Muscle layer of duodenum (tissue), 2 donors: ENCODE results near the gene ALKBH8.

Source experiments
- H3K27ac ChIP-seq: one replicate; pipeline ENCODE4 v1.7.0; 2013; ENCODE audit warnings: mild to moderate bottlenecking, low read length
- H3K27me3 ChIP-seq: one replicate; pipeline ENCODE4 v1.7.0; 2013; ENCODE audit warnings: low read depth, mild to moderate bottlenecking, control low read depth, low read length
- H3K36me3 ChIP-seq, 2 donors: one replicate each; pipeline ENCODE4 v1.7.0; 2013; ENCODE audit warnings: low read length in 2 of 2, control low read depth in 1 of 2, mild to moderate bottlenecking in 1 of 2; ENCODE audit not compliant: insufficient read depth in 2 of 2, control insufficient read depth in 1 of 2
- H3K4me1 ChIP-seq, 2 donors: one replicate each; pipeline ENCODE4 v1.7.0; 2013; ENCODE audit warnings: low read length in 2 of 2, mild to moderate bottlenecking in 2 of 2, control low read depth in 1 of 2, moderate library complexity in 1 of 2; ENCODE audit not compliant: insufficient read depth in 2 of 2, control insufficient read depth in 1 of 2
- H3K4me3 ChIP-seq, 2 donors: one replicate each; pipeline ENCODE4 v1.7.0; 2013; ENCODE audit warnings: low read length in 2 of 2, low read depth in 1 of 2, mild to moderate bottlenecking in 1 of 2
- H3K9me3 ChIP-seq, 2 donors: one replicate each; pipeline ENCODE4 v1.7.0; 2013; ENCODE audit warnings: low read length in 2 of 2, control low read depth in 1 of 2, mild to moderate bottlenecking in 1 of 2; ENCODE audit not compliant: control insufficient read depth in 1 of 2
- donor health status: healthy.

Gene ALKBH8, protein sequence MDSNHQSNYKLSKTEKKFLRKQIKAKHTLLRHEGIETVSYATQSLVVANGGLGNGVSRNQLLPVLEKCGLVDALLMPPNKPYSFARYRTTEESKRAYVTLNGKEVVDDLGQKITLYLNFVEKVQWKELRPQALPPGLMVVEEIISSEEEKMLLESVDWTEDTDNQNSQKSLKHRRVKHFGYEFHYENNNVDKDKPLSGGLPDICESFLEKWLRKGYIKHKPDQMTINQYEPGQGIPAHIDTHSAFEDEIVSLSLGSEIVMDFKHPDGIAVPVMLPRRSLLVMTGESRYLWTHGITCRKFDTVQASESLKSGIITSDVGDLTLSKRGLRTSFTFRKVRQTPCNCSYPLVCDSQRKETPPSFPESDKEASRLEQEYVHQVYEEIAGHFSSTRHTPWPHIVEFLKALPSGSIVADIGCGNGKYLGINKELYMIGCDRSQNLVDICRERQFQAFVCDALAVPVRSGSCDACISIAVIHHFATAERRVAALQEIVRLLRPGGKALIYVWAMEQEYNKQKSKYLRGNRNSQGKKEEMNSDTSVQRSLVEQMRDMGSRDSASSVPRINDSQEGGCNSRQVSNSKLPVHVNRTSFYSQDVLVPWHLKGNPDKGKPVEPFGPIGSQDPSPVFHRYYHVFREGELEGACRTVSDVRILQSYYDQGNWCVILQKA

DNA sequence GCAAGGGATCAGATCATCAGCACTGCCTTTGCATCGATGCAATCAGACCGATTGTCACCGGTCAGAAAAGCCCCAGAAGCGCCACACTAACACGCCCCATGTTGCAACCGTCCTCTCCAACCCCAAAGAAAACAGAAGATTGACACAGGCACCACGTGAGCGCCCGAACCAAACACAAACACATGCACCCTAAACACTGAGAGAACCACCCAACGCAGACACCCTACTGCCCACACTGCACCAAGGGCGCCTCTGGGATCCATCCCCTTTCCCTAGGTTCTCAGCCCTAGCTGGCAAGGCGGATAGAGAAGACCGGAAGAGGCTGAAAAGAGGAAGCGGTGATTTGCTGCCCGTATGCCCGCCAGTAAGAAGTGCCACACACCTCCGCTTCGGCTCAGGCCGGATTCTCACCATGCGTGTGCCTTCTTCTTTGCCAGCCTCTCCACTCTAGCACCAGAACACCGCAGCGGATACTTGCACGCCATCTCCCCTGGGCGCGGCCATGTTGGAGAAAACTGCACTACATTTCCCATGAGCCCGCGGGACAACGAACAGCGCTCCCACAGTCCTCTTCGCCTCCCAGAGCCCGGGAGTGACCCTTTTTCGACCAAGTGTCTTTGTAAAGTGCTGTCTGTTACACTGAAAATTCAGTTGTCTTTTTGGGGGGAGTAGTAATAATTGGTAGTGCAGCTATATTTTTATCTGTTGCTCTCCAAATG is at the start of gene ALKBH8:
Gene ALKBH8 (minus strand): TSS at position 517 of the 719 bp plus-strand sequence. CDS start 4,842 bp downstream, outside the sequence.
- Histone ChIP-seq H3K27ac (peak within 1 kb of the TSS; percentile 83), H3K9me3 (no peaks in the 10 kb centered on the region), H3K36me3 (no peaks in the 10 kb centered on the region)

DNA sequence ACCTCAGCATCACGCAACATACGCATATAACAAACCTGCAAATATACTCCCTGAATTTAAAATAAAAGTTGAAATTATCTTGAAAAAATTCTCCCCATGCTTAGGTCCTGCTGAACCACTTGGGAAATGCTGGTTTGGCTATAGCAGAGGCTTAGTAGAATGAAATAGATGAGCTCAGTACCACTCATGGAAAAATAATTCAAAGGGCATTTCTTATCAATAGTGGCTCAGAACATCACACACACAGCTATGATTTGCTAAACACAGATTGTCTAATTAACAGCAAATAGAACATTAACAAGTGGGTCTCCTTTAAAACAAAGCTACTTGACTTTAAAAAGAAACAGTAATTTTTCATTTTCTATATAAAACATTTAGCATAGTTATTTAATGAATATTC is 46.9 kb upstream of the ALKBH8 start:
- no peak overlapping the region for H3K27ac ChIP-seq
- H3K27me3 ChIP-seq = no peaks in the 10 kb centered on the region
- no peaks in the 10 kb centered on the region for H3K4me1 ChIP-seq
- H3K9me3 ChIP-seq = no peaks in the 10 kb centered on the region
- no peaks in the 10 kb centered on the region for H3K36me3 ChIP-seq
- no peak overlapping the region for H3K4me3 ChIP-seq

More for the DNA sequence above, at the start of gene ALKBH8:
- H3K4me1 ChIP-seq = peaks cover 8 to 22% of the 10 kb centered on the region in 2 donors
- peak within 1 kb of the TSS; percentile 94 to 95 for H3K4me3 ChIP-seq
- H3K27me3 ChIP-seq = no peaks in the 10 kb centered on the region

DNA sequence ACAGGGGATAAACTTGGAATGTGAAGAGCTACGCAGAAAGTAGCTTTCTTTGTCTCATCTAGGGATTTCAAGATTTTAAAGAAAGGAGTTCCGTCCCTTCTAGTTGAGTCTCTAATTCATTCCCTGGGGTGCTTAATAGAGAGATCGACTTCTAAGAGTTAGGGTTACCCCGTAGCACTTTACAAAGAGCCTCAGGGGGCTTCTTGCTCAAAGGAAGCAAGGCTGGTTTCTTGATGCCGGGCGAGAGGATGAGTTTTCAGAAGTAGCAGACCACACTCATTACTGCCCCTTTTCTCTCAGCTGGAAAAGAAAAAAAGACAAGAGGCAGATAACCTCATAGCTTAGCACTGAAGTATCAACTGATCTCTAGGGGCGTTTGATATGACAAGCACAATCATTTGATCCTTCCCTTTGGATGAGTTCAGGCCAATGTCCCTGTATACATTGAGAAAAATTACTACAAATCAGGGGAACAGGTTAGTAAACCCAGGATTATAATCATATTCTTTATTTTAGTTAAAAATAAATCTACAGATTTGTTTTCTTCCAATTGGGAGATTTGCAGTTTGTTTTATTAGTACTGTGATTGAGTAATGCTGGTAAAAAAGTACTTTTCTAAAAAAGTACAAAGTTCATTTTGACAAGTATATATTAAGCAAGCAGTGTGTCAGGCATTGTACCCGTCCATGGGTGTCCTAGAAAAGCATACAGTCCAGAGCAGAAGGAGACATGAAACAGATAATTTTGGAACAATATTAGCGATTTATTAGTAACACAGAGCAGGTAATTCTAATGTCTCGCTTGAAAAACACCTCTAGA is 44.1 kb upstream of the ALKBH8 start:
- Histone ChIP-seq H3K4me1 (no peaks in the 10 kb centered on the region), H3K27me3 (no peaks in the 10 kb centered on the region), H3K27ac (no peak overlapping the region), H3K4me3 (no peak overlapping the region), H3K36me3 (no peaks in the 10 kb centered on the region), H3K9me3 (no peaks in the 10 kb centered on the region)

DNA sequence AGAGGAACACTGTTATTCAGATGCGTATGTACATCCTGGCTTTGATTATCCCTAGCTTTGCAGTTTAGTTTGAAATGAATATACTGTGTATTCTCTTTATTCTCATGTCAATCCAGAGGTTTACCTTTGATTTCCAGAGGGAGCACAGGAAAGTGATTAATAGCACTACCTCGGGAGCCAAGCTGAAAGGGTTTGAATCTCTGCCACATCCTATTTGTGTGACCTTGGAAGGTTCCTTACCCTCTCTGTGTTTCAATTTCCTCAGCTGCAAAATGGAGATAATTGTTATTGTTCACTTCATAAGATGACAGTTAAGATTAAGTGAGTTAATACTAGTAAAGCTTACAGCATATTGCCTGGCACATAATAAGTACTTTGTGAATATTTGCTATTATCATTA is 43.3 kb upstream of the ALKBH8 start:
- Histone ChIP-seq H3K36me3 (no peaks in the 10 kb centered on the region), H3K9me3 (no peaks in the 10 kb centered on the region), H3K27ac (no peak overlapping the region), H3K4me1 (no peaks in the 10 kb centered on the region), H3K4me3 (no peak overlapping the region), H3K27me3 (no peaks in the 10 kb centered on the region)

DNA sequence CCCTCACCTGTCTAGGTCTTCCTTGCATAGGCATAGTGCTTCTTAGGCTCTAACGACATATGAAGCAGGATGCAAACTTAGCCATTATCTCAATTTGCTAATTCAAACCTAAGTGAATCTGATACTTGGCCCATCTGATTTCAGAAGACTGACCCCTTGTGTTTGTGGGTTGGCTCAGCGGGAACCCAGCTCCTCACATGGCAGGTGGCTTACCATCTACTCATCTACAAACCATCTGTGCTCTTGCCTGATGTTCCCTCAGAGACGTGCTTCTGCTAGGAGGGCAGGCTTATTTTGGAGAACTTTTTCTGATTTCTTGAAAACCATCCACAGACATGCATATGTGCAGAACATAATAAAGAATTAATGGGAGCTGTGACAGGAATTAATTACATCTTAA is 40.6 kb upstream of the ALKBH8 start:
- Histone ChIP-seq H3K27me3 (no peaks in the 10 kb centered on the region), H3K4me1 (no peaks in the 10 kb centered on the region), H3K27ac (no peak overlapping the region), H3K36me3 (no peaks in the 10 kb centered on the region), H3K9me3 (no peaks in the 10 kb centered on the region), H3K4me3 (no peak overlapping the region)

DNA sequence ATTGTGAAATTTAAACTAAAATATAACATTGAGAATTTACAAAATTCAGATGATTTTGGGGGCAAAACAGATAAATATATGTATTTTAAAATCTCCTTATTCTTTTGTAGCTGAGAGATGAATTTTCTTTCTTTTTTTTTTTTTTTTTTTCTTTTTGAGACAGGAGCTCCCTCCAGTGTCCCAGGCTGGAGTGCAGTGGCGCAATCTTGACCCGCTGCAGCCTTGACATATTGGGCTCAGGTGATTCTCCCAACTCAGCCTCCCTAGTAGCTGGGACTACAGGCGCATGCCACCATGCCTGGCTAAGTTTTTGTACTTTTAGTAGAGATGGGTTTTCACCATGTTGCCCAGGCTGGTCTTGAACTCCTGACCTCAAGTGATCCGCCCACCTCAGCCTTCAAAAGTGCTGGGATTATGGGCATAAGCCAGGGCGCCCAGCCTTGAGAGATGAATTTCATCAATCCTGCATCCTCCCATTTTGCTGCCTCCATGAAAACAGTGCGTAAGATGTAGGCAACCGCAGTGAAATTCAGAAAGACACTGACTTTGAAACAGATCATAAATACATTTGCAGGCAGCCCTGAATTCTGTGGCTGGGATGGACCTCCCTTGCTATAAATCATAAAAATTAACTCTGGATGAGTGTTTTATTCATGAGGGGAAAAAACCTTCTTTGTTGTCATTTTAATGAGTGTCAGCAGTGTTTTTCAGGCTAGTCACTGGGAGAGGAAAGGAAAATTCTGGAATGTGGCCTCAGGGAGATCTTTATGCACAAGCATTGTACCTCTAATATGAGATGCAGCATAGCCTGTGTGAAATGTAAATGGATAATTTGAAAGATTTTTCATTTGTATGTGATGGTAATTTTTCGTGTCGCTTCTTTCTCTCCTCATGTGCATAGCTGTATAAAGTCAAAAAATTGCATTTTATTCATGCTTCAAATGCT is 39.8 kb upstream of the ALKBH8 start:
- H3K27me3 ChIP-seq = no peaks in the 10 kb centered on the region
- no peak overlapping the region for H3K4me3 ChIP-seq
- no peak overlapping the region for H3K27ac ChIP-seq
- H3K4me1 ChIP-seq = no peaks in the 10 kb centered on the region
- no peaks in the 10 kb centered on the region for H3K9me3 ChIP-seq
- H3K36me3 ChIP-seq = no peaks in the 10 kb centered on the region

DNA sequence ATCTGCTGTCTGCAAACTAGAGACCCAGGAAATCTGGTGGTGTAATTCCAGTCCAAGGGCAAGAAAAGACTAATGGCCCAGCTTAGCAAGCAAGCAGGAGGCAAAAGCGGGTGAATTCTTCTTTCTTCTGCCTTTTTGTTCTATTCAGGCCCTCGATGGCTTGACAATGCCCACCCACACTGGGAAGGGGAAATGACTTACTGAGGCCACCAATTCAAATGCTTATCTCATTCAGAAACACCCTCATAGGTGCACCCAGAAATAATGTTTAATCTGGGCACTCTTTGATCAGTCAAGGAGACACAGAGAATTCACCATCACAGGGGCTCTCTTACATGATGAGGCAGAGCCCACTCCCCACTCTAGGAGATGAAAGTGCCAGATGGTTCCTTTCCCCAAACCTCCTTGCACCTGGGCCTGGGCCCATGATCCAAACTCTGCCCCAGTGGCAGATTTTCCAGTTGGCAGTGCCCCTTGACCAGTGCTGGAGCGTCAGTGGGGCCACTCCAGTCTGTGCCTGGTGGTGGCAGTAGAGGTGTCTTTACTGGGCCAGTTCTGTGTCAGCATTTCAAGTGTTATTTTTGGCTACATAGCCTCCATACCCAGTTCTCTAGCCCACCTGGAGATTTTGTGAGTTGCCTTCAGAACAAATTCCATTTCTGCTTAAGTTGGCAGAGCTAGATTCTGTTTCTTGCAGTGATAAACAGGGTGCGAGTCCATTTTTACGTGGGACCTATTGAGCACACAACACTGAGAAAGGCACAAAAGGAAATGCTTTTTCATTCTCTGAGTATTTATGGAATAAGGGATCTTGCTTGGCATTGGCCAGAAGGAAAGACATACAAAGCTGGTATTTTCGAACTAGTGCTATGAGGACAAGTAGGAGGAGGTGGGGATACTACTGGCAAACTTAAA is 32.9 kb upstream of the ALKBH8 start:
- H3K4me1 ChIP-seq = no peaks in the 10 kb centered on the region
- no peaks in the 10 kb centered on the region for H3K36me3 ChIP-seq
- H3K9me3 ChIP-seq = no peaks in the 10 kb centered on the region
- H3K4me3 ChIP-seq = no peak overlapping the region
- peaks cover 6% of the 10 kb centered on the region for H3K27me3 ChIP-seq
- no peak overlapping the region for H3K27ac ChIP-seq

DNA sequence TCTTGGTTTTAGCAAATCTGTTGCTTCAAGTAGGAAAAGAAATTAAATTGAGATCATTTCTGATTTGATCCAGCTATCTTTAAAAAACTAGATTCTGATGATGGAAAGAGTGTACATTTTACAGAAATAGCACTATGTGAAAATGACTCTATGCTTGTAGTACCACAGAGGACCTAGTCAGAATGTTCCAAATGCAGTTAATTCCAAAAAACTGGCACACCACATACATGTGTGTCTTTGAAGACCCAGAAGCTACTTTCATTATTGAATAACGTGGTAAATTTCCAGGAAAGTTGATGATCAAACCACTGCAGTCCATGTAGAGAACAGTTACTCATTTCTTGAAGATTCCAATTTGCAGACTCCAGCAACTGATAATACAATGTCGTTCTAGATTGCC is 29.2 kb upstream of the ALKBH8 start:
- Histone ChIP-seq H3K27me3 (peaks cover 32% of the 10 kb centered on the region), H3K4me3 (no peak overlapping the region)

DNA sequence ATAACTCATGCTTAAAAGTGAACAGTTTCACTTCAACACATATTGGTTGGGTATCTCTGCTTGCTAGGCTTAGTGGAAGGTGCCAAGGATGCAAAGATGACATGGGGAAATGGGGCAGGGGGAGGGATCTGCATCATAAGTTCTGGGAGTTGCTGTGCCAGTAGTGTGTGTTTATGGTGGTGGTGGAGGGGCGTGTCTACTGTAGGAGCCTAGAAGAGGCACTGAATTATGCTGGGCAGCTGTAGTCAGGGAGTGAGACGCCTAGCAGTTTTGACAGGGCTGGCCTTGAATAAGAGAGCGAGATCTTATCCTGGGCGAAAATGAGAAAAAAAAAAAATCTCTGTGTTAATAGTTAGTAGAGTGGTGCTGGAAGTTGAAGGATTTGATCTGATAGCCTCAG is 28.4 kb upstream of the ALKBH8 start:
- Histone ChIP-seq H3K4me3 (no peak overlapping the region), H3K9me3 (no peaks in the 10 kb centered on the region), H3K4me1 (peaks cover 6 to 13% of the 10 kb centered on the region in 2 donors), H3K27ac (no peak overlapping the region), H3K27me3 (peaks cover 32% of the 10 kb centered on the region), H3K36me3 (no peaks in the 10 kb centered on the region)

More for the DNA sequence above, 29.2 kb upstream of the ALKBH8 start:
- no peaks in the 10 kb centered on the region for H3K36me3 ChIP-seq
- H3K4me1 ChIP-seq = peaks cover 6 to 13% of the 10 kb centered on the region in 2 donors
- H3K27ac ChIP-seq = no peak overlapping the region
- no peaks in the 10 kb centered on the region for H3K9me3 ChIP-seq
